HG03045 (cell line): ENCODE results near the gene MAB21L2.

ENCODE experiments used
- ATAC-seq: cut with Tn5 transposase; IDR thresholded peaks from one replicate; pipeline ENCODE4 v1.9.1; 2021; ENCODE audit warnings: mild to moderate bottlenecking, moderate library complexity; ENCODE audit not compliant: unreplicated experiment

Gene MAB21L2

DNA sequence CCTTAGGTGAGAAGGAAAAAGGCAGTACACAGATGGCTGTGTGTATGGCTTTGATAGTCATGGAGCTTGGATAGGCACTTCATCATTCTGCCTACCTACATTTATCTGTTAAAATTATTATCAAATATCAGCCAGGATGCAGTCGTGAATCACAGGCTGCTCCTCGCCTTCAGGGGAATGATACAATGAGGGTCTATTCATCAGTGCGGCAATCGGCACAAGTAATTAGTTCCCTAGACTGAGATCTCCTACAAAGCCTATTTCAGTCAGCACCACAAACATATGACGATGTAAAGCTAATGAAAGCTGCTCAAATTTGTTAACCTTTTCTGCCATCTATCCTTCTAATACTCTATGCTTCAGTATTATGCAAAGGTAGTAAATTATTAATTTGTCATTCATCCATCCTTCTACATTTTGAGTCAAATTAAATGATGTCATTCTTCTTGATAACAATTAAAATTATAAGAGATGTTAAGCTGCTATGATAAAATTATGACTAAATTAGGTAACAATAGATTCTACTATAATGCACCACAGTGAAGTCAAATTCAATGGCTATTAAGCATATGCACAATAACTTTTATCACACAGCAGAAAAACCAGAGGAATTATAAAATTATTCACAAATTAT lies 19.0 kb downstream of the MAB21L2 start:
- no peak for ATAC-seq

DNA sequence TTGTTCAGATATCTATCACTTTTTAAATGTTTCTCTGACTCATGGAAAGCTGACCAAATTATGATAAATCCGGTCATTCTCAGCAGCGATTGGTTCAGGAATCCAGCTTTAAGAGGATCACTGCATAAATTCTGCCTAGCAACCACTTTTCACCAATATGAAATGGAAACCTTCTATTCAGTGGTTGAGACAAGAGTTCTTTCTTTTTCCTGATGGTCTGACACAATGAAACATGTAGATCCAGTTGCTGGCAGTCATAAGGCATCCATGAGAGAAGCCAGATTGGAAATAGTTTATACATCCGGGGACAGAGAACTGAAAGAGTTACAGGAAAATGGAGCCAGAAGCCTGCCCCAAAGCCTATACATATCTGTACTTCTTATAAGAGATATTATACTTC lies 27.2 kb downstream of the MAB21L2 start:
- ATAC-seq, result no peak

DNA sequence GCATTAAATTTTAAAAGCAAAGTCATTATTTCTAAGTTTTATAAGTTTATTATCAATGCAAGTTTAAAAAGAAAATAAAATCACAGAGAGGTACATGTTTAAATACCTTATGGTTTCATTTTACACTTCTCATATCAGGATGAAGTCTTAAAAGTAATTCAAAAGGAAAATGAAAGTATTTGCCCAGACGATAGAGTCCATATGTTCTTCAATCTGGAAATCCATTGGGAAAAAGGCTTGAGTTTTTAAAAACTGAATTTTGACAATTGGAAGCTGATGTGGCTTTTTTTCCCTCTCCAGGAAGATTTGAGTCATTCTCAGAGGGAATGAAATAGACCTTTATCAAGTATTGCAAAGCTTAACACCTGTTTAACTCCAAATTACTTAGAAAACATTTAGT lies 37.1 kb downstream of the MAB21L2 start:
- no peak for ATAC-seq

DNA sequence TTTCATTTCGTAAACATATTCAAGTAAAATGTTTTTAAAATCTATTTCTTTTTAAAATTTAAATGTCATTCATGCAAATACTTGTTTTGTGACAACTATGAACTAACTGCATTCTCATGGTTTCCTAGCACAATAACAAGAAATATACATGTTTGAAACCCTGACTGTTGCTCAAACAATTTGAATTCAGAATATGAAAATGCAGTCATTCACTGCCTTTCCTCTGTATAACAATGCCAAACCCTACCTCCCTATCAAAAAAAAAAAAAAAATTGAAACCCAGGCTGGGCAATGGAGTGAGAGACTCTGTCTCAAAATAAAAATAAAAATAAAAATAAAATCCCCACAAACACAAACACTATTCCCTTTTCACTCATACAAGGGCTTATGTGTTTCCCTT lies 42.1 kb downstream of the MAB21L2 start:
- ATAC-seq, result no peak

DNA sequence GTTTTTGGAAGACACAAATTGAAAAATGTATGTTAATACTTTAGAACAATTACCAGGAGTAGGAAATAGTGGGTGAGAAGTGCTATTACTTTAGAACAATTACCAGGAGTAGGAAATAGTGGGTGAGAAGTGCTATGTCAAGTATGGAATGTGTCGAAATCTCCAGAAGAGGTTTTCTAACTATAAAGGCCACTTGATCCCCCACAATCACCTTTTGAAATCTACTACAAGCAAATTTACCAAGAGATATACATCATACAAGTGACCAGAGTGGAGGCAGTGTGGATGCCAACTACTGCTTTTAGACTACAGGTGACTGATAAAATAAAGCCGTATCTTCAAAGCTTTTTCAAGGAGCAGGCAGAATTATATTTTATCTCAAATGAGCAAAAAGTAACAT lies 43.1 kb downstream of the MAB21L2 start:
- ATAC-seq, result no peak

DNA sequence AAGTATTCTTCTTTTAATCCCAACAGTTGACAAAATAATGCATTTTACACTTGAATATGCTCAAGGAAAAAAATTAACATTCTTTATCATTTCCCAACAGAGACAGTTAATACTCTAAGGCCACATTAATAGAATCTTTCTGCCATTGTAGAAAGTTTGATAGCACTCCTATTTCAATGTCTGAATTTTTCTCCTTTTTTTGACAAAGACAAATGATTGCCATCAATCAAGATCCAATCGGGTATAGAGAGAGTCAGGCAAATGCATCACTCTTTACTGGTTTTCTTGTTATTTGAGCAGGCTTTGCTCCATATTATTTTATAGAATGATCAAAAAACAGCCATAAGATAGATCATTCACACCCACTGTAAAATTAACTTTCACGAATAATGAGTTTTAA lies 46.1 kb downstream of the MAB21L2 start:
- no peak for ATAC-seq

DNA sequence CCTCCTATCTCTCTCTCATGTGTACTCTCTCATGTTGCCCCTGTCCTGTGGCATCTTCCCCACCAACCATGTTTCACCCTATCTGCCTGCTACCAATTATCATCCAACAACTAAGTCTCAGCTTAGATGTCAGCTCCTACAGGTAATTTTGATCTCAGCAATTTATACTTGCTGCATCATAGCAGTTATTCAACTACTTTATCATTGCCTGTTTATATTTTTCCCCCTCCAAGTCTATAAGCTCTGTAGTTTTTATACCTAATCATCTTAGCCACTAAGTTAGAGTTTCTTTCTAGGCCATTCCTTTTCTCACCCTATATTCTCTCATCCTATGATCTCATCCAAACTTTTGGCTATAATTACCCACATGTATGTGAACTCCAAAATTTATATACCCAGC lies 50.7 kb downstream of the MAB21L2 start:
- no peak for ATAC-seq
